Stimulated activated CD8-positive, alpha-beta memory T cell treated with anti-CD3 and anti-CD28 coated beads, Interleukin-7, amount 100 ng/mL, for 4 hours (primary cell): ENCODE results near the gene ODAPH.

Experiments used
- DNase-seq, 2 donors: peaks; one replicate each; pipeline ENCODE4 v3.0.0-alpha.2; 2020; ENCODE audit warnings: low read depth in 2 of 2

ODAPH gene

GRCh38 chr4:75544870-75545269 is 11.0 kb upstream of the ODAPH start:
- no peak for DNase-seq

GRCh38 chr4:75545526-75545925 is 10.3 kb upstream of the ODAPH start:
- no peak for DNase-seq

GRCh38 chr4:75547647-75548387 is 8.0 kb upstream of the ODAPH start:
- DNase-seq: no peak

GRCh38 chr4:75549019-75549418 is 6.8 kb upstream of the ODAPH start:
- no peak for DNase-seq

- no peak for DNase-seq
Measured at GRCh38 chr4:75552452-75552851, 3.4 kb upstream of the ODAPH start.

- DNase-seq: no peak
Measured at GRCh38 chr4:75557696-75558095, 1.8 kb downstream of the ODAPH start.

- no peak for DNase-seq
Measured at GRCh38 chr4:75561789-75562188, 5.9 kb downstream of the ODAPH start.

- no peak for DNase-seq
Measured at GRCh38 chr4:75564023-75564422, 8.2 kb downstream of the ODAPH start.

- DNase-seq: no peak
Measured at GRCh38 chr4:75565481-75565880, 9.6 kb downstream of the ODAPH start.

- DNase-seq: no peak
Measured at GRCh38 chr4:75566911-75567310, 11.0 kb downstream of the ODAPH start.

- DNase-seq: no peak
Measured at GRCh38 chr4:75567725-75568124, 11.9 kb downstream of the ODAPH start.

- DNase-seq: no peak
Measured at GRCh38 chr4:75584067-75584466, 28.2 kb downstream of the ODAPH start.

GRCh38 chr4:75593393-75593792 is 37.5 kb downstream of the ODAPH start:
- no peak for DNase-seq

- no peak for DNase-seq
Measured at GRCh38 chr4:75596061-75596460, 40.2 kb downstream of the ODAPH start.

GRCh38 chr4:75598390-75598789 is 42.5 kb downstream of the ODAPH start:
- no peak for DNase-seq

GRCh38 chr4:75599647-75600046 is 43.8 kb downstream of the ODAPH start:
- no peak for DNase-seq

- DNase-seq: no peak
Measured at GRCh38 chr4:75605928-75606327, 50.1 kb downstream of the ODAPH start.

GRCh38 chr4:75612306-75612705 is 56.4 kb downstream of the ODAPH start:
- DNase-seq: no peak
